Stimulated activated CD8-positive, alpha-beta memory T cell treated with anti-CD3 and anti-CD28 coated beads, Interleukin-4, amount 100 ng/mL, for 48 hours (primary cell): Measurements from ENCODE around the gene PHTF2.
"Not testable (repeated sequence)": the region's sequence is repeated elsewhere in the genome, so short reads cannot be mapped to it uniquely, and the experiment has no call there.

Experiments used
- DNase-seq: peaks from one replicate; pipeline ENCODE4 v3.0.0-alpha.2; 2020

The PHTF2 gene

DNA sequence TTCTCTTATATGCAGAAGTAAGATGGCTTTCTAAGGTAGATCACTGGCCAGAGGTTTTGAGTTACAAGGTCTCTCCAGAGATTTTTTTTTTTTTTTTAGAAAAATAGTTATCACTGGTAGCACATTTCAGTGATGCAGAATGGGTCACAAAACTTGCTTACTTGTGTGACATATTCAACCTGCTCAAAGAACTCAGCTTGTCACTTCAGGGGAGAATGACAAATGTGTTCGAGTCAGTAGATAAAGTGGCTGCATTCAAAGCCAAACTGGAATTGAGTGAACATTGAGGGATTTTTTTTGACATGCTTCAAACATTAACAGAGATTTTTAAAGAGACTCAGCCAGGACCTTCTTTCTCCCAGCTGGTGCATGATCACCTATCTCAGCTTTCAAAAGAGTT, 33.4 kb downstream of the PHTF2 start:
- DNase-seq = no peak

DNA sequence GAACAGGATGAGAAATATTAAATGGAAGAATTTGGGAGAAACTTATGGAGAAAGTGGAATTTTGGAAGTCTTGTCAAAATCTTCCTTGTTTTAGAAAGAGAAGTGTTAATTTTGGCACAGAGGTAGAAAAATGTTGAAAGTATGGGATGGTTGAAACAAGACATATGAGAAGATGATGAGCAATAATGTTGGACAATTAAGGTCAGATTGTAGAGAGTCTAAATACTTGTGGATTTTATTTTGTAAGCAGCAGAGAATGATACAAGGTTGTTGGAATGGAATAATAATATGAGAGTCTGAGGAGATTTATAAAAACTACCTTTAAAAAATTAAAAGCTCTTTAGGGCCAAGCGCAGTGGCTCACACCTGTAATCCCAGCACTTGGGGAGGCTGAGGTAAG, 34.6 kb downstream of the PHTF2 start:
- no peak for DNase-seq

DNA sequence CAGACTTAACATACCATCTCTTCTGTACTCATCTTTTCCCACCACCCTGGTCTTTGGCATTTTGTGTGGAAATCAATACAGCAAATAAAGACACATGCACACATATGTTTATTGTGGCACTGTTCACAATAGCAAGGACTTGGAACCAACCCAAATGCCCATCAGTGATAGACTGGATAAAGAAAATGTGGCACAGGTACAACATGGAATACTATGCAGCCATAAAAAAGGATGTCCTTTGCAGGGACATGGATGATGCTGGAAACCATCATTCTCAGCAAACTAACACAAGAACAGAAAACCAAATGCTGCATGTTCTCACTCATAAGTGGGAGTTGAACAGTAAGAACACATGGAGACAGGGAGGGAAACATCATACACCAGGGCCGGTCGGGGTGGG, 37.9 kb downstream of the PHTF2 start:
- not testable (repeated sequence) for DNase-seq

DNA sequence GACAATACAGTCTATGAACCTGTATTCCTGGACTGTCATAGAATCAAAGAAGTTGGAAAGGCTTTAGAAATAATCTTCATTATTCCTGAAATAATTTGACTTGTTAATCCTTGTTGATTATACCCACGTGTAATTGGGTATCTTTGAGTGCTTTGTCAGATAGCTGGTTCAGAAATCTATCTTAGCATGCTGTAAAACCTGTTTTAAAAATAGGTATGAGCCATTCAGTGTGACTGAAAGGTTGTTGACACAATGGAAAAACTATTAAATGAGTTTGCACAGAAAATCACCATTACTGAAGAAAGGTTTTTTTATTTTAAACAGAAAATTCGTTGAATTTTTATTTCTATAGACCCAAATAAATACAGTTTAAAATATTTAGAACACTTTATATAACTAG, 38.7 kb downstream of the PHTF2 start:
- DNase-seq = no peak

DNA sequence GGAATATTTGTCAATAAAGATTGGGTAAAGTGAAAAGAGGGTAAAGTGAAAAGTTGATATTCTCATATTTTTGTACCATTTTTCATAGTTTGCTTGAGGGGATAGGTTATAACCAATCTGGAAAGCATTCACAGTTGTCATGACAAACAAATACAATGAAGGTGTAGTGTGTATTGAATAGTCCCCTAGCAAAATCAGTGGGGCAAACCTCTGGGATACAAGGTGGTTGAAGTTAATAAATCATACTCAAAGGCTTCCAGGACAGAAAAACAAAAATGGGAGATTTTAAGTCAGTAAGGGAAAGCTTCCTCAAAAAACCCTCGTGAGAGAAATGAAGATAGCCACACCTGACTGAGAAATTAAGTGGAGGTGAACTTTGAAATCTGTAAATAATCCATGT, 39.4 kb downstream of the PHTF2 start:
- DNase-seq = no peak

DNA sequence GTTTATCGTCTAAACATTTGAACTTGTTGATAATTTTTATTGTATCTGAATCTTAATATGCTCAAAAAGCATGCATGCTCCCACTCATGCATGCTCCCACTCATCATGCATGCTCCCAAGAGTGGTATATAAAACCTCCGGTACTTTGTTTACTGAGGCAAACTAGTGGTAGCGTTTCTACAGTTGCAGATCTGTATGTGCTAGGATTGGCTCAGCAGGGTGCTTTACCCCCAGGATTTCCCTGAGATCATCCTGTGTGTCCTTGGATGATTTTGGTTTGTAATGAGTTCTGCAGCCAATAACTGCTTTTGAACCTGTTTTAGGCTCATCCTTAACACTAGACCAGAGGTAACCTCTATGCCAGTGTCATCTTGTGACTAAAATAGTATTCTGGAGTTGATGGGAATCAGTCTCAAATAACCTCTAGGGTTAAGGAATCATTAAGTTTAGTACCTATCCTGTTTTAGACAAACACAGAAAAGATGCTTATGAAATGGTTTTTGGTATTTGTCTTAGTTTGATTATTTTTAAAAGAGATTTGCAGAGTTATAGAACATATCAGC, 40.4 kb downstream of the PHTF2 start:
- DNase-seq = no peak

DNA sequence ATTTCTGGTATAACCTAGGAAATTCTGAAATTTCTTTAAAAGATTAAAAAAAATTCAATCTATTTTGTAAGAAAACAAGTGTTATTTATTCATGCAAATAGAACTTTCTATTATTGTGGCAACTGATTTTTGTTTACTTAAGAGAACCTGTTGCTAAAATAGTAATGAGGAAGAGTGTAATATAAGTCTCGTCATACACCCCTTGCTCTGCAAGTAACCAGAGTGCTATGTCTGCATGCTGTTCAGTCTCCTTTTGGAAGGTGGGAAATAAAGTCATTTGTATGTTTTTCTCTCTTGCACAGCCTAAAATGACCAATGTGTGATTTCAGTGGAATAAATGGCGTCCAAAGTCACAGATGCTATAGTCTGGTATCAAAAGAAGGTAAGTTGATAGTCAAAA, 41.3 kb downstream of the PHTF2 start:
- no peak for DNase-seq

DNA sequence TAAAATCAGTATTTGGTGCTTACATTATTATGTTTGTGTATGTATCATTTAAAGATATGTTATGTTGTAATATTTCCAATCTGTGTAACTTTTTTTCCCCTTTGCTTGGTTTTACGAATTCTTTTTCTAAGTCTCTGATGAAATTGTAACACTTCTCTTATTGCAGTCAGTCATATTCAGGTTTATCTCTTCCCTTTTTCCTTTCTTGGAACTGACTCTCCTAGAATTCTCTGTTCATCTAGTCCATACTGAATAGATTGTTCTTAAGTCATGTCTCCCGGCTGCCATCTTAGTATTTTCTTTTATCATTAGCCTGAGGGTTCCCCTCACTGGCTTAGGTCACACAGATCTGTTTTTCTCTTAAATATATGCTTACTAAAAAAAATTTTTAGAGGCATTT, 44.6 kb downstream of the PHTF2 start:
- DNase-seq = no peak

DNA sequence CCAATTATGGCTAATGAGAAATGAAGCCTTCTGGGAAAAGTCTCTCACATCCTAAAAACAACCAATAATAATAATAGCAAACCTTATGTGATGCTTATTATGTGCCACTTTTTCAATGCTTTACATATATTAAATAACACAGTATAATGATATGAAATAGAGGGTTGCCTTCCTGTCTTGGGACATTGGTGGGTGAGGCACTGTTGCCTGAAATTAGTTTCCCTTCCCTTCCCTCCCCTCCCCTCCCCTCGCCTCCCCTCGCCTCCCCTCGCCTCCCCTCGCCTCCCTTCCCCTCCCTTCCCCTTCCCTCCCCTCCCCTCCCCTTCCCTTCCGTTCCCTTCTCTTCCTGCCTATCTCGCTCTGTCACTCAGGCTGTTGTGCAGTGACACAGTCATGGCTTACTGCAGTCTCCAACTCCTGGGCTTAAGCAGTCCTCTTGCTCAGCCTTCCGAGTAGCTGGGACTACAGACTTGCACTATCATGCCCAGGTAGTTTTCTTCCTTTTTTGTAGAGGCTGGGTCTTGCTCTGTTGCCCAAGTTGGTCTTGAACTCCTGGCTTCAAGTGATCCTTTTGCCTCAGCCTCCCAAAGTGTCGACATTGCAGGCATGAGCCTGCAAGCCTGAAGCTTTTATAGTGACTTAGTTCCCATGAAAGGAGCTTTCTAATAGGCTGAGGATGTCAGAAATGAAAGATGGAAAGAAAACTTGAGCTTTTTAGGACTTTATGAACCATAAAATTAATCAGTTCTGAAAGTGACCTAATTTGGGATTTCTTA, 47.9 kb downstream of the PHTF2 start:
- DNase-seq = no peak

DNA sequence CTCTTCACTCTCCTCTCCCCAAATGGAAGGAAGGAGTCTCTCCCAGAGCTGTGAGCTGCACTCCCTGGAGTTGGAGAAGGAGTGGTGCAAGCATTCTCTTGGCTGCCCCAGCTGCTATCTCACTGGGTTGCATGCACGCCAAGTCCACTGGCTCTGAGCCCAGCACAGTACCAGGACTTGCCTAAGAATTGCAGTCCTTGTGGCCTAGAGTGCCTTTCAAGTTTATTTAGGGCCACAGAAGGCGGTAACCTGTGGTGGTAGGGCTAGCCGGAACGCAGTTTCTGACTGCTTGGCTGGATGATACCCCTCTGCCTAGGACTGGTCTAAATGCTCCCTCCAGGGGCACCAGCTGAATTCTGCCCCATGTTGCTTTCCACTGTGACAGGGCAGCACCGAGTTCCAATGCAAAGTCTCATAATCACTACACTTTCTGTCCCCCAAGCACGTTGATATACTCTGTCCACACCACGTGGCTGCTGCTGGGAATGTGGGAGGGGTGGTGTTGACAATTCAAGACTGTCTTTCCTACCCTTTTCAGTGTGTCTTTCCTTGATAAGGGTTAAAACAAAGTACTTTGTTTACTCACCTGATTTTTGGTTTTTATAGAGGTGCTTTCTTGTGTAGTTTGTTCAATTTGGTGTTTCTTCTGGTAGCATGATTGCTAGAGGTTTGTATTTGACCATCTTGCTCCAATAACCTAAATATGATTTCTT, 57.0 kb downstream of the PHTF2 start:
- DNase-seq = no peak

DNA sequence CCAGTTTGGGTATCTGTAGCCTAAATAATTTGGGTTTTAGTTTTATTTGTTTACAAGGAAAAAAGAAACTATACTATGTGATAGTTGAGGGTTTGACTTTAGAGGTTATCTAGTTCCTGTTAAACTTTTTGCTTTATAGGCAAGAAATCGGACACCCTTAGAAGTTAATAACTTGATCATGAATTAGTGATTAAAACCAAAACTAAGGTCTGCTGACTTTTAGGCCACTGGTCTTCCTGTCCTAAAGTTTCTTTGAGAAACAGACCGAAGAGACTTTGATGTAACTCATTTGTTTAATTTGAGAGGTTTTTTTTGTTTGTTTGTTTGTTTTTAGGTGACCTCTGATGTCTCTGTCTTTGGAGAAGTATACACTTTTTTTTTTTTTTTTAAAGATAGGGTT, 59.7 kb downstream of the PHTF2 start:
- no peak for DNase-seq

DNA sequence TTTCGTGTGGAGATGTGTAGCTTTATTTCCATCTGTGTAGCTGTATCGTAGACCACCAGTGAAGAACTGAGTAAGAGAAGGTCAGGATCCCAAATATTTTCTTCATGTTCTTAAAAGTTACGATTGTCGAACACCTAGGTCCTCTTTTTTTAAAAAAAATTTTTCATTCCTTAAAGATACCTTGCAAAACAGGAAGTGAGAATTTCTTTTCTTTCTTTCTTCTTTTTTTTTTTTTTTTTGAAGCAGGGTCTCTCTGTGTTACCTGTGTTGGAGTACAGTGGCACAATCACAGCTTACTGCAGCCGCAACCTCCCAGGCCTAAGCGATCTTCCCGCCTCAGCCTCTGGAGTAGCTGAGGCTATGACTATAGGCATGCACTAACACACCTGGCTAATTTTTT, 60.8 kb downstream of the PHTF2 start:
- no peak for DNase-seq

DNA sequence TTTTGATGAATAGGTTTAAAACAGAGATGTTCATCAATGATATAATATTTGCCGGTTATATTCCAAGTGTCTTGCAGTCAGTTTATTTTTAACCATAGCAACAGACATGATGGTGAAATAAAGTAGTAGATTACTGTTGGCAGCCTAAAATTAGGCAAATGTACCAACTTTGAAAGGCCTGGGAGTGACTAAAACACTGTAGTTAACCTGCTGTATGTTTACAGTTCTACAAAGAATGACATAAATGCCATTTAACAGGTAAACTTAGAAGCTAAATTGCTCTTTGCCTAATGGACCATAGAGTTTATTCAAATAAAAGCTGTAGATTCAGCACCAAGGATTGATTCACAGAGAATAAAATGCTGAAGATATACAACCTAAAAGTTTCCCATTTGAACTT, 64.1 kb downstream of the PHTF2 start:
- no peak for DNase-seq

DNA sequence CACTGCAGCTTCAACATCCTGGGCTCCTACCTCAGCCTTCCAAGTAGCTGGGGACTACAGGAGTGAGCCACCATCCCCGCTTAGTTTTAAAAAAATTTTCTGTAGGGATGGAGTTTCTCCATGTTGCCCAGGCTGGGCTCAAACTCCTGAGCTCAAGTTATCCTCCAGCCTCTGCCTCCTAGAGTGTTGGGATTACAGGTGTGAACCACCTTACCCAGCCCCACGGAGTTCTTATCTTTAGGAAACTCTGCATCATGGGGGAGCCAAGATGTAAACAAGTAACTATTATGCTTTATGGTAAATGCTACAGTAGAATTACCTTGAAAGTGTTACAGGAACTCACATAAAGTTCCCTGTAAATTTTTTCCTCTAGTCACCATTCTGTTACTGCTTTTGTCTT, 65.3 kb downstream of the PHTF2 start:
- no peak for DNase-seq

DNA sequence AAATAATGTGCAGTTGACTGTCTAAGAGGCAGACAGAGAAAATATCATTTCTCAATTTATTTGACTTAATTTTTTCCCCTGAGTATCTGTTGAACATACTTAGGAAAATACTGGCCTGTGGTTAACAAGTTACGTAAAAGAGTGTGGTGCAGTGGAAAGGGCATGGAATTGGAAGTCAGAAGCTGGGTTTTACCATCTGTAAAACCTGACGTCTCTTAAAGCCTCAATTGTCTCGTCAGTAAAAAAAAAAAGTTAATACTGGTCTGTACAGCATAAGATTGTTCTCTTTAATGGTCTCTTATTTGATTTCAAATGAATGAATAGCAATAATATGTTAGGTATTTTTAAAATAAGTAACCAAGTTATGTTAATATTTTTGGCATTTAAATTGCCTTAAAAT, 67.8 kb downstream of the PHTF2 start:
- DNase-seq = no peak

DNA sequence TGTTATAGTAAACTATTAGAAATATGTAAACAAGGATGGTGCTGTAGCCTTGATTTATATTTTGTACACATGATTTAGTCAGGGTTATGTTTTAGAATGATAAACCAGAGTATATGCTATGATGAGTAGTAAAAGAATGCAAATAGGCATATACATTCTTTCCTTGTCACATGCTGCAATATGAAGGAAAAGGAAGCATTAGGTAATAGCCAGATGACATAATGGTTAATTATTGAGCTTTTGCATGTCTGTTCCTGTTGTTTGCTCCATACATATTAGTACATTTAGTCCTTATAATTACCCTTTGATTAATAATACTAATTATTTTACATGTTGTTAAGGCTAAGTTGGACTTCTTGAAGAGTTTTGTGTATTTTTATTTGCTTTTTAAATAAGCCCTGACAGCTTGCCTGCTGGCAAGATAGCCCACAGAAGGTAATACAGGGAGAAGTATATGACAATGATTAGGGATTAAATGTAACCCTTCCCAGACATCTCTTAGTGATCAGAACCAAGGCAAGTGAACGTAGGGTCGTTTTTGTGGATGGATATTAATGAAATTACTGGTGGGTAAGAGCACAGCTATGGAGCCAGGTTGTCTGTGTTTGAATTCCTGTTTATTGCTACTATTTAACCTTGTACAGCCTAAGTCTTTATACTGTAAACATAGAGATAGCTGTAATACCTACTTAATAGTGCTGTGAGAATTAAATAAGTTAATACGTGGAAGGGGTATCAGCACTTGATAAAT, 68.4 kb downstream of the PHTF2 start:
- no peak for DNase-seq

DNA sequence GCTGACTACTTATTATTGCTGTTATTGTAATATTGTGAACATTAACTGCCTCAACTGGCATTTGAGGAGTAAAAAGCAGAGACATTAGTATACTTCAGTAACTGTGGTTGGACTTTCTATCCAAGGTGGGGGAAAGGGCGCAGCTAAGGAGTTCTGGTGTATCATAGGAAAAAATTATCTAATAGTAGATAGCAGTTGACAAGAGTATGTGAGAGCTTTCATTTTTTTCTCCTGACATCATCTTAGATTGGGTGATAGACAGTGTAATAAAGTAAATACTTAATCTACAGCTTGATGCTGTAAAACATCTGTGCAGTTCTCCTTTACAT, 68.9 kb downstream of the PHTF2 start:
- DNase-seq = no peak

DNA sequence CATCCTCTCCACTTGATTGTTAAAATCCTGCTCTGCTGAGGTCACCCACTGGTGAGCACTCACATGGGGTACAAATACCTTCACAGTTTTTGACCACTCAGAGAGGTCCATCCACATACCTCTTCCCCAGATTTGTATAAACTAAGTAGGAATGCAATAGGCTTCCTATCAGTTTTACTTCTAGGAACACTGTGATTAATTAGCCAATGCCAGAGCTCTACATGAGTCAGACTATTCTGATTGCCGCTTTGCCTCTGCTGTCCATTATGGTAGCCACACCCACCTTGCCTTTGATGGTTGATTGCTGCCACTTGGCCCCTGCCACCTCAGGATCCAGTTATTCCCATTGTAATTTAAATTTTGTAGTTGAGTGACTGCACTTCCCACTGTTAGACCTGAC, 73.7 kb downstream of the PHTF2 start:
- not testable (repeated sequence) for DNase-seq

DNA sequence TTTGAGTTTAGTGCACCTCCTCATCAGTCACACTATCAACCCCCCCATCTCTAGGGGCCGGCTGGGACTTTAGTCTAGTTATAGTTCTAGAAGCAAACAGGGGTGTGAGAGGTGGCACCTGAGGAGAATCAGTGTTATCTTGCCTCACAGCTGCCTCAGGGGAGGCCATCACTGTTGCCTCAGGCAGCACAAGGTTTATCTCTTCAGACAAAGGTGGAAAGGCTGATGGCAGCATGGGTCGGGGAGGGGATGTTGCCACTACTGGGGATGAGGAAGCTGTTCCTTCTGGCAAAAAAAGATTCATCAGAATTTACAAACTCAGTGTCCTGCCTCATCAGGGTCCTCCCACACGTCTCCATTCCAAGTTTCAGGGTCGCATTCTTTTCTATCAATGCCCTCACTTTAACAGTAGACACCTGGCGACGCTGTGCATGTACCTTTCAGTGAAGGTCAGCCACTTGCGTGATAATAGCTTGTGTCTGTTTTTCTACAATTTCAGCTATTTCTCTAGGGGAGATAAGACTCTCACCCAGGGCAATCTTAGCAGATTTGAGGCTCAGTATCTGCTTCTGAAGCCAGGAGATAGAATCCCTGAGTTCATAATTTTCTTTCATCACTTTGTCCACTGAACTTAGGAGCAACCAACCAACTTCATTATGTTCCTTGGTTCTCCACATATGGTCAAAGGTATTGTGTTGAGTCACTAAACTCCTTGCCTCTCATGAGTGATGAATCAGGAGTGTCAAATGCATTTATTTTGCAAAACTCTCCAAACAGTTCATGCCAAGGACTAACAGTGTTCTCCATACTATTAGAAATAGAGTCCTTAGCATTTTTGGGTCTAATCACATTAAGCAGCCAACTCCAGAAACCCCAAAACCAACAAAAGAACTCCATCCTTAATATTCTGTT, 75.1 kb downstream of the PHTF2 start:
- not testable (repeated sequence) for DNase-seq

DNA sequence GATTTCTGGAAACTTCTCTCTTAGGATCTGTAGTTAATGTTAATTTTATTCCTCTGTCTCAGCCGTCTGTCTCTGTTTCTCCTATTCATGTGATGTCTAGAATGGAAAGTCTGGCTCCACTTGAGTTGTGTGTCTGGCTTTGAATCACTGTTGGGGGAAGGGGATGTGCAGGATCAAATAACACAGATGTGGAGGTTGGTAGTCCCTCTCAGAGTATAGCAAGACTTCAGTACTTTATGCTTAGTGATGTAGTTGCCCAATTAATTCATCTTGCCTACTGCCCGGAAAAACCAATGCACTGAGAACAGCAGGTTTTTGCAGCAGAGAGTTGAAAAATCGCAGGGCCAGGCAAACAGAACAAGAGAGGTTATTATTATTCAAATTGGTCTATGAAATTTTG, 79.2 kb downstream of the PHTF2 start:
- no peak for DNase-seq

DNA sequence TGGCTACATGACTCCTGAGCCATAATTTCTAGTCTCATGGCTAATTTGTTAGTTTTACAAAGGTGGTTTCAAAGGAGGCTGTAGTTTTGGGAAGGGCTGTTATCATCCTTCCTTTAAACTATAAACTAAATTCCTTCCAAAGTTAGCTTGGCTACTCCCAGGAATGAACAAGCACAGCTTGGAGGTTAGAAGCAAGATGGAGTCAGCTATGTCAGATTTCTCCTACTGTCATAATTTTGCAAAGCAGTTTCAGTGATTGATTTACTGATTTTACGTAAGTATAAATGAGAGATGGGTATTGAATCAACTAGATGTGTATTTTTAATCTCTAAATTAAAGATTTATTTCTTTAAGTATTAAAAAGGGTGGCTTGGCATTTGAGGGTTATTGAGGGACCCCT, 79.9 kb downstream of the PHTF2 start:
- no peak for DNase-seq

DNA sequence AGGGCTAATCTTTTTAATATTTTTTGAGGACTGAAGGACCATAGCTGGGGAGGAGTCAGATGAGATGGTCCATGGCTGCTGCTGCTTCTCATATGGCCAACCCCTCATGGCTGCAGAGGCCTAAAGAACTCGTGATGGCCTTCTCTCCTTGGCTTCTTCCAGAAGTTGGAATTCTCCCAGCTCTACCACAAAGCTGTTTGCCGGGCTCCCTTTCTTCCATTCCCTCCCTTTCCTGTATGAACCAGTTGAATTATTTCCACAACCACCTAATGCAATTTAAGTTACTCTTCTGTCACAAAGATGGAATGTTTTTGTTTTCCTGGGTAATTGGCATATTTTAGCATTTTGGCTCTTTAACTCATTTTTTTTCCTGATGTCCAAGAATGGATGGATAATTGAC, 80.7 kb downstream of the PHTF2 start:
- no peak for DNase-seq

DNA sequence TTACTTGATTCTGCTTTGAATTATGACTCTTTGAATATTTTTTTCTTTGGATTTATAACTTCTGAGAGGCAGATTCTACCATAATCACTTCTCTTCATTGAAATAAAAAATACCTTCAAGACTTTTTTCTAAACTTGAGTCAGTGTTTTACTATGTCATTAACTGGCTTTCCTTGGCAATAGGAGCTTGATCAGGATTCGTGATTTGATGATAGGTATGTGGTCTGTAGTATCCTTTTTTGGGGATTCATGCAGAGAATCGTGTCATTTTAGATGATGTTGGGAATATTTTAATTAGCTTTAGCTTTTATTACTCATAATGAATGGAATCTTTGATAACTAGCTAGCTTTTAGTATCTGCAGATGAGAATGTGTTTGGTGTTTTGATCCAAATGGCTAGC, 83.3 kb downstream of the PHTF2 start:
- no peak for DNase-seq
